H9 (cell line): ENCODE measurements around the gene MAP3K2. TPM values are rescaled to one million over a fixed set of nuclear protein-coding genes. Genes with fewer than 3 reads are reported as not detected.

Source experiments
- DNase-seq: peaks from one replicate; pipeline ENCODE4 v3.0.0-alpha.2; 2017
- H2AFZ ChIP-seq: one replicate; pipeline ENCODE4 v1.6.1; 2013; ENCODE audit warnings: mild to moderate bottlenecking, low read length, control low read depth, moderate library complexity
- H2AK5ac ChIP-seq: 2 replicates; pipeline ENCODE4 v1.6.1; 2013; ENCODE audit warnings: low read length, control low read depth, mixed read lengths; ENCODE audit not compliant: insufficient read length
- H2BK120ac ChIP-seq: one replicate; pipeline ENCODE4 v1.6.1; 2013; ENCODE audit warnings: low read depth, mild to moderate bottlenecking, low read length, control low read depth, inconsistent platforms; ENCODE audit not compliant: poor library complexity, severe bottlenecking
- H2BK12ac ChIP-seq: 2 replicates; pipeline ENCODE4 v1.6.1; 2013; ENCODE audit warnings: low read length, control low read depth, mixed read lengths, low read depth; ENCODE audit not compliant: insufficient read length
- H2BK15ac ChIP-seq: 2 replicates; pipeline ENCODE4 v1.6.1; 2013; ENCODE audit warnings: low read depth, low read length, control low read depth
- H2BK20ac ChIP-seq: one replicate; pipeline ENCODE4 v1.6.1; 2013; ENCODE audit warnings: low read depth, mild to moderate bottlenecking, low read length, control low read depth, inconsistent platforms; ENCODE audit not compliant: poor library complexity, severe bottlenecking
- H2BK5ac ChIP-seq: 2 replicates; pipeline ENCODE4 v1.6.1; 2013; ENCODE audit warnings: low read length, control low read depth, mixed read lengths; ENCODE audit not compliant: insufficient read length
- H3K14ac ChIP-seq: 2 replicates; pipeline ENCODE4 v1.6.1; 2013; ENCODE audit warnings: low read length, control low read depth; ENCODE audit not compliant: insufficient read depth
- H3K18ac ChIP-seq: 2 replicates; pipeline ENCODE4 v1.6.1; 2013; ENCODE audit warnings: low read depth, mild to moderate bottlenecking, mixed read lengths, low read length, control low read depth; ENCODE audit not compliant: insufficient read length
- H3K23ac ChIP-seq: 2 replicates; pipeline ENCODE4 v1.6.1; 2013; ENCODE audit warnings: low read length, control low read depth, mixed read lengths, low read depth; ENCODE audit not compliant: insufficient read length
- H3K23me2 ChIP-seq: 2 replicates; pipeline ENCODE4 v1.6.1; 2013; ENCODE audit warnings: low read depth, mild to moderate bottlenecking, mixed read lengths, low read length, control low read depth; ENCODE audit not compliant: insufficient read length, poor library complexity, severe bottlenecking
- H3K27ac ChIP-seq: 2 replicates; pipeline ENCODE4 v1.5.1; 2013; ENCODE audit warnings: low read length, control low read depth, mixed read lengths, low read depth; ENCODE audit not compliant: insufficient read length
- H3K27me3 ChIP-seq: 2 replicates; pipeline ENCODE4 v1.6.1; 2013; ENCODE audit warnings: low read length, control low read depth, inconsistent platforms; ENCODE audit not compliant: insufficient read depth
- H3K4ac ChIP-seq: 2 replicates; pipeline ENCODE4 v1.6.1; 2013; ENCODE audit warnings: low read depth, mild to moderate bottlenecking, control low read depth, inconsistent platforms, low read length, moderate library complexity
- H3K4me1 ChIP-seq: 2 replicates; pipeline ENCODE4 v1.6.1; 2013; ENCODE audit warnings: low read length, control low read depth, inconsistent platforms; ENCODE audit not compliant: insufficient read depth
- H3K4me2 ChIP-seq: 2 replicates; pipeline ENCODE4 v1.6.1; 2013; ENCODE audit warnings: low read length, control low read depth, mixed read lengths; ENCODE audit not compliant: insufficient read length, insufficient read depth
- H3K56ac ChIP-seq: 2 replicates; pipeline ENCODE4 v1.6.1; 2013; ENCODE audit warnings: low read depth, mild to moderate bottlenecking, mixed read lengths, low read length, control low read depth; ENCODE audit not compliant: insufficient read length
- H3K79me1 ChIP-seq: 2 replicates; pipeline ENCODE4 v1.6.1; 2013; ENCODE audit warnings: low read depth, mild to moderate bottlenecking, moderate library complexity, low read length, control low read depth, inconsistent platforms; ENCODE audit not compliant: insufficient read depth, poor library complexity, severe bottlenecking
- H3K79me2 ChIP-seq: 2 replicates; pipeline ENCODE4 v1.6.1; 2013; ENCODE audit warnings: low read length, control low read depth, inconsistent platforms; ENCODE audit not compliant: insufficient read depth
- H3K9ac ChIP-seq: 2 replicates; pipeline ENCODE4 v1.6.1; 2013; ENCODE audit warnings: low read length, control low read depth, mixed read lengths; ENCODE audit not compliant: insufficient read length; ENCODE audit errors: extremely low read depth
- H3K9me3 ChIP-seq: one replicate; pipeline ENCODE4 v1.6.1; 2013; ENCODE audit warnings: low read depth, low read length, inconsistent platforms; ENCODE audit not compliant: control insufficient read depth
- H3T11ph ChIP-seq: one replicate; pipeline ENCODE4 v1.6.1; 2013; ENCODE audit warnings: mild to moderate bottlenecking, low read length, control low read depth, inconsistent platforms
- H4K20me1 ChIP-seq: one replicate; pipeline ENCODE4 v1.6.1; 2013; ENCODE audit not compliant: control insufficient read depth, insufficient read length, insufficient read depth
- H4K5ac ChIP-seq: 2 replicates; pipeline ENCODE4 v1.6.1; 2013; ENCODE audit warnings: low read depth, mild to moderate bottlenecking, mixed read lengths, low read length, control low read depth; ENCODE audit not compliant: insufficient read length
- H4K8ac ChIP-seq: replicated peaks from 2 replicates; pipeline ENCODE4 v1.6.1; 2013; ENCODE audit warnings: low read length, control low read depth, mixed read lengths, low read depth; ENCODE audit not compliant: insufficient read length
- H4K91ac ChIP-seq: 2 replicates; pipeline ENCODE4 v1.6.1; 2013; ENCODE audit warnings: low read depth, mild to moderate bottlenecking, moderate library complexity, mixed read lengths, low read length, control low read depth; ENCODE audit not compliant: insufficient read length
- H3K27ac Mint-ChIP-seq, 3 experiments: 2 replicates in 2 of 3; 3 replicates in 1 of 3; pipeline ENCODE4 v1.8.0; 2020 to 2021; ENCODE audit warnings: mixed read lengths in 3 of 3, mild to moderate bottlenecking in 1 of 3, moderate library complexity in 1 of 3
- H3K27me3 Mint-ChIP-seq: 2 replicates; pipeline ENCODE4 v1.8.0; 2021; ENCODE audit warnings: low read depth, mild to moderate bottlenecking, moderate library complexity, mixed read lengths
- H3K36me3 Mint-ChIP-seq, 3 experiments: 2 replicates in 2 of 3; 3 replicates in 1 of 3; pipeline ENCODE4 v1.8.0; 2020 to 2021; ENCODE audit warnings: low read depth in 3 of 3, mixed read lengths in 3 of 3; ENCODE audit not compliant: insufficient read depth in 1 of 3
- H3K4me1 Mint-ChIP-seq, 2 experiments: 2 replicates each; pipeline ENCODE4 v1.8.0; 2020; ENCODE audit warnings: mixed read lengths in 2 of 2
- H3K4me3 Mint-ChIP-seq, 2 experiments: 2 replicates in 1 of 2; 3 replicates in 1 of 2; pipeline ENCODE4 v1.8.0; 2020 to 2021; ENCODE audit warnings: mild to moderate bottlenecking in 2 of 2, mixed read lengths in 2 of 2, moderate library complexity in 1 of 2
- H3K9me3 Mint-ChIP-seq, 2 experiments: 2 replicates in 1 of 2; 3 replicates in 1 of 2; pipeline ENCODE4 v1.8.0; 2020; ENCODE audit warnings: mild to moderate bottlenecking in 2 of 2, mixed read lengths in 2 of 2, moderate library complexity in 1 of 2
- CTCF ChIP-seq: fragments of 200-600 bp; sonication (generic); conservative IDR thresholded peaks from 3 replicates; pipeline ENCODE4 v1.8.0; 2021; ENCODE audit warnings: antibody characterized with exemption, mild to moderate bottlenecking
- WGBS: extraction: QIAGEN DNeasy Blood & Tissue Kit; methylation state at CpG from one replicate; pipeline ENCODE4 v1.1.7; 2013; ENCODE audit warnings: missing lambda C conversion rate, low lambda C conversion rate, mixed read lengths; ENCODE audit not compliant: insufficient read length; ENCODE audit errors: extremely low coverage; 5-methylcytosine and 5-hydroxymethylcytosine counted together
- total RNA-seq: library from RNA; stranded (reverse); gene quantifications from 2 replicates; pipeline ENCODE4 v1.2.1, GENCODE V29; 2021

Gene MAP3K2
- total RNA-seq, 1 experiment from 2014 or later = 25.8 TPM

- H3K27ac ChIP-seq = no peak overlapping the region
Measured at GRCh38 chr2:127326289-127326945, 61.4 kb downstream of the MAP3K2 start.

More at GRCh38 chr2:127326289-127326945, 61.4 kb downstream of the MAP3K2 start:
- Histone ChIP-seq H2AFZ (no peak overlapping the region), H2AK5ac (no peak overlapping the region), H3K14ac (no peak overlapping the region), H3K9ac (no peak overlapping the region), H3K79me1 (no peaks in the 10 kb centered on the region), H4K5ac (no peak overlapping the region), H3K27me3 (no peaks in the 10 kb centered on the region), H3K4me2 (no peak overlapping the region), H3K18ac (no peak overlapping the region), H3K79me2 (no peaks in the 10 kb centered on the region), H3K9me3 (no peaks in the 10 kb centered on the region), H2BK120ac (no peak overlapping the region), H3K56ac (no peak overlapping the region), H2BK15ac (no peak overlapping the region), H4K91ac (no peak overlapping the region), H3T11ph (no peak overlapping the region), H3K4ac (no peak overlapping the region), H2BK12ac (no peak overlapping the region), H3K23me2 (no peaks in the 10 kb centered on the region), H3K4me1 (no peaks in the 10 kb centered on the region), H2BK5ac (no peak overlapping the region), H3K23ac (no peak overlapping the region), H4K8ac (no peak overlapping the region), H4K20me1 (no peaks in the 10 kb centered on the region), H2BK20ac (no peak overlapping the region)
- no peak for TF ChIP-seq CTCF
- WGBS = no CpG with 5 or more reads among the region's 2 CpGs
- H3K9me3 Mint-ChIP-seq = no peaks in the 10 kb centered on the region
- H3K27ac Mint-ChIP-seq = no peak overlapping the region
- peaks cover 5 to 26% (median 13%) of the 10 kb centered on the region in 3 experiments; a peak in 6 of 7 replicates for H3K36me3 Mint-ChIP-seq
- no peaks in the 10 kb centered on the region for H3K27me3 Mint-ChIP-seq
- H3K4me3 Mint-ChIP-seq = no peak overlapping the region
- no peaks in the 10 kb centered on the region for H3K4me1 Mint-ChIP-seq
- DNase-seq = no peak
